ENCODE results near the gene UBAP1. TPM values are rescaled to one million over a fixed set of nuclear protein-coding genes. Genes with fewer than 3 reads are reported as not detected.

Gene UBAP1
- polyA plus RNA-seq, 3 donors, result 32.5 to 44.5 (median 39.2) TPM

DNA sequence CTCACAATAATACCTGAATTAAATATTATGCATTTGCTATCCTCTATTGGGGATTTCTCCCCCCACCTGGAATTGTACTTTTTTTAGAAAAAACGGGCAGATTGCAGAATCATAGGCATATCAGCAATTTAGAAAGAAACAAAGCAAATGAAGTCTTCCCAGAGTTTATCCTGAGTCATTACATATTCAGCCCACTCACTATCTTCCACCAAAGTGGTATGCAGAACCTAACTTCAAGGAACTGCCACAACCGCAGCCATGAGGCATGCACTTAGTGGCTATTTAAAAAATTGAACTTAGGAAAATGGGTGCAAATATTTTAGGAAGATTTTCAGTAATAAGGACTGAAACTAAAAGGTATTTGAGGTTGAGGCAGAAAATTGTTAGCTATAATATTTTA is 48.6 kb downstream of the UBAP1 start:
- H3K9me3 Mint-ChIP-seq, result no peaks in the 10 kb centered on the region
- WGBS (ENCODE audit: insufficient coverage), result no CpG with 5 or more reads among the region's 2 CpGs
- Histone ChIP-seq H4K20me1 (ENCODE audit: insufficient read depth, low read length) (peaks cover 96% of the 10 kb centered on the region), H3K27ac (ENCODE audit: low read depth in 1 of 2, low read length in 2 of 2) (no peak overlapping the region), H3K4me2 (replicated peaks; ENCODE audit: extremely low read depth, low read length, poor library complexity, severe bottlenecking) (no peak overlapping the region), H3K9ac (ENCODE audit: insufficient read depth, low read length, poor library complexity, severe bottlenecking) (no peak overlapping the region), H3K4me3 (replicated peaks in 1 of 3; ENCODE audit: low read depth in 2 of 3, low read length in 3 of 3) (no peak overlapping the region), H3K9me3 (replicated peaks in 1 of 2; ENCODE audit: control insufficient read depth in 1 of 2, insufficient read depth in 1 of 2, low read length in 2 of 2) (no peaks in the 10 kb centered on the region), H3K36me3 (replicated peaks in 1 of 2; ENCODE audit: control insufficient read depth in 1 of 2, insufficient read depth in 2 of 2, low read length in 2 of 2) (peaks cover 11 to 45% of the 10 kb centered on the region in 2 donors), H2AFZ (ENCODE audit: insufficient read depth, low read depth, low read length, poor library complexity, severe bottlenecking) (no peak overlapping the region), H3K4me1 (ENCODE audit: control insufficient read depth in 1 of 2, insufficient read depth in 2 of 2, low read length in 2 of 2) (no peaks in the 10 kb centered on the region), H3K79me2 (ENCODE audit: insufficient read depth, low read length) (peaks cover 54% of the 10 kb centered on the region), H3K27me3 (ENCODE audit: control insufficient read depth in 2 of 2, insufficient read depth in 2 of 2, low read length in 2 of 2) (no peaks in the 10 kb centered on the region)
- no peaks in the 10 kb centered on the region for H3K4me1 Mint-ChIP-seq
- DNase-seq, result no peak
- intact Hi-C loops (cut with micrococcal nuclease), result no loop called here
- H3K4me3 Mint-ChIP-seq, result no peak overlapping the region
- H3K27ac Mint-ChIP-seq, result no peak overlapping the region
- H3K27me3 Mint-ChIP-seq (ENCODE audit: low read depth in 3 of 3), result peaks cover 0 to 2% (median 0%) of the 10 kb centered on the region in 3 donors
- no peak for TF ChIP-seq CTCF (IDR thresholded peaks at IDR 0.05)
- H3K36me3 Mint-ChIP-seq, result peaks cover 25 to 45% of the 10 kb centered on the region in 2 donors

GRCh38 chr9:34230556-34230955 is 51.7 kb downstream of the UBAP1 start:
- Histone ChIP-seq H3K4me1 (ENCODE audit: control insufficient read depth in 1 of 2, insufficient read depth in 2 of 2, low read length in 2 of 2) (no peaks in the 10 kb centered on the region), H4K20me1 (ENCODE audit: insufficient read depth, low read length) (peaks cover 91% of the 10 kb centered on the region), H3K9me3 (replicated peaks in 1 of 2; ENCODE audit: control insufficient read depth in 1 of 2, insufficient read depth in 1 of 2, low read length in 2 of 2) (no peaks in the 10 kb centered on the region), H3K4me3 (replicated peaks in 1 of 3; ENCODE audit: low read depth in 2 of 3, low read length in 3 of 3) (no peak overlapping the region), H3K27me3 (ENCODE audit: control insufficient read depth in 2 of 2, insufficient read depth in 2 of 2, low read length in 2 of 2) (no peaks in the 10 kb centered on the region), H3K4me2 (replicated peaks; ENCODE audit: extremely low read depth, low read length, poor library complexity, severe bottlenecking) (no peak overlapping the region), H2AFZ (ENCODE audit: insufficient read depth, low read depth, low read length, poor library complexity, severe bottlenecking) (no peak overlapping the region), H3K9ac (ENCODE audit: insufficient read depth, low read length, poor library complexity, severe bottlenecking) (no peak overlapping the region), H3K79me2 (ENCODE audit: insufficient read depth, low read length) (peaks cover 37% of the 10 kb centered on the region), H3K27ac (ENCODE audit: low read depth in 1 of 2, low read length in 2 of 2) (no peak overlapping the region), H3K36me3 (replicated peaks in 1 of 2; ENCODE audit: control insufficient read depth in 1 of 2, insufficient read depth in 2 of 2, low read length in 2 of 2) (peaks cover 16 to 49% of the 10 kb centered on the region in 2 donors)
- H3K27ac Mint-ChIP-seq, result no peak overlapping the region
- peaks cover 28 to 53% of the 10 kb centered on the region in 2 donors for H3K36me3 Mint-ChIP-seq
- H3K4me1 Mint-ChIP-seq, result no peaks in the 10 kb centered on the region
- no peak for DNase-seq
- intact Hi-C loops (cut with micrococcal nuclease), result no loop called here
- H3K9me3 Mint-ChIP-seq, result no peaks in the 10 kb centered on the region
- no peak for TF ChIP-seq CTCF (IDR thresholded peaks at IDR 0.05)
- WGBS (ENCODE audit: insufficient coverage), result 100% methylated on average over 4 of the region's 4 CpGs
- no peak overlapping the region for H3K4me3 Mint-ChIP-seq
- H3K27me3 Mint-ChIP-seq (ENCODE audit: low read depth in 3 of 3), result no peaks in the 10 kb centered on the region

Data from CD14-positive monocyte (primary cell).